AG04450 (cell line): ENCODE results near the gene IMPDH1. TPM values are rescaled to one million over a fixed set of nuclear protein-coding genes. Genes with fewer than 3 reads are reported as not detected.

Experiments used
- CTCF ChIA-PET: fragments of 300-600, 350-600 bp; formaldehyde crosslinking; extraction: SDS; loops from one replicate; lab custom pipeline; 2022; ENCODE audit warnings: antibody characterized with exemption, inconsistent platforms; lab: Charles Lee
- POLR2A ChIA-PET: fragments of 350-600 bp; formaldehyde crosslinking; extraction: SDS; loops from one replicate; lab custom pipeline; 2021; ENCODE audit warnings: antibody characterized with exemption, inconsistent platforms; lab: Yijun Ruan, JAX
- DNase-seq: peaks from one replicate; pipeline ENCODE4 v3.0.0-alpha.2; 2011; ENCODE audit warnings: low read depth, low spot score
- H3K27ac ChIP-seq: one replicate; pipeline ENCODE4 v1.5.1; 2012; ENCODE audit warnings: low read depth, low read length, control low read depth
- H3K27me3 ChIP-seq: one replicate; pipeline ENCODE4 v1.6.0; 2012; ENCODE audit warnings: low read length; ENCODE audit not compliant: control insufficient read depth, insufficient read depth
- H3K4me3 ChIP-seq: 2 replicates; pipeline ENCODE4 v1.5.1; 2011; ENCODE audit warnings: mild to moderate bottlenecking, low read depth, low read length, control low read depth
- H3K9me3 ChIP-seq: 2 replicates; pipeline ENCODE4 v1.5.1; 2012; ENCODE audit warnings: low read length; ENCODE audit not compliant: control insufficient read depth, insufficient read depth
- CTCF ChIP-seq: IDR thresholded peaks from 2 replicates; pipeline ENCODE4 v1.5.1; 2011; ENCODE audit warnings: low read depth, low read length, control low read depth, inconsistent platforms
- polyA plus RNA-seq: library from polyadenylated mRNA; depleted of rRNA; stranded (reverse); fragments of >200 nt; gene quantifications from 2 replicates; pipeline ENCODE4 v1.2.3, GENCODE V29; 2011

The IMPDH1 gene
- polyA plus RNA-seq, 1 experiment: 43.8 TPM

- TF ChIP-seq CTCF: no peak
- ChIA-PET CTCF (interaction anchor here (1.1 to 4.7 kb wide), 3 partner anchors 9 to 32 kb away, joined by 4 to 34 read pairs (median 4); no protein-coding TSS in a partner anchor), POLR2A (no interaction called here)
- DNase-seq: no peak
- Histone ChIP-seq H3K4me3 (no peak overlapping the region), H3K27ac (no peak overlapping the region), H3K9me3 (no peaks in the 10 kb centered on the region), H3K27me3 (peaks cover 73% of the 10 kb centered on the region)
Measured at GRCh38 chr7:128356546-128357216, 53.1 kb downstream of the IMPDH1 start.

- DNase-seq: no peak
- no peak overlapping the region for H3K4me3 ChIP-seq
- peaks cover 74% of the 10 kb centered on the region for H3K27me3 ChIP-seq
- POLR2A ChIA-PET: no interaction called here
- TF ChIP-seq CTCF: no peak
- H3K27ac ChIP-seq: no peak overlapping the region
- no peaks in the 10 kb centered on the region; the same call in 1 of the 2 replicates for H3K9me3 ChIP-seq
- CTCF ChIA-PET: interaction anchor here (1.0 to 1.4 kb wide), 3 partner anchors 34 to 44 kb away, joined by 6 to 12 read pairs (median 6); no protein-coding TSS in a partner anchor
Measured at GRCh38 chr7:128353610-128354009, 56.2 kb downstream of the IMPDH1 start.

GRCh38 chr7:128353189-128353588, 56.6 kb downstream of the IMPDH1 start:
- Histone ChIP-seq H3K9me3 (no peaks in the 10 kb centered on the region; the same call in 1 of the 2 replicates), H3K27ac (no peak overlapping the region), H3K4me3 (no peak overlapping the region), H3K27me3 (peaks cover 74% of the 10 kb centered on the region)
- no peak for TF ChIP-seq CTCF
- ChIA-PET CTCF (interaction anchor here (0.6 to 1.4 kb wide), 4 partner anchors 26 to 45 kb away, joined by 6 to 12 read pairs (median 8); no protein-coding TSS in a partner anchor), POLR2A (no interaction called here)
- DNase-seq: no peak

- CTCF ChIA-PET: interaction anchor here (0.6 to 1.4 kb wide), 4 partner anchors 25 to 45 kb away, joined by 6 to 12 read pairs (median 8); no protein-coding TSS in a partner anchor
- Histone ChIP-seq H3K27me3 (peaks cover 73% of the 10 kb centered on the region), H3K9me3 (no peaks in the 10 kb centered on the region; the same call in 1 of the 2 replicates), H3K27ac (no peak overlapping the region), H3K4me3 (no peak overlapping the region)
- POLR2A ChIA-PET: no interaction called here
- no peak for TF ChIP-seq CTCF
- DNase-seq: no peak
Measured at GRCh38 chr7:128352636-128353035, 57.1 kb downstream of the IMPDH1 start.

- Histone ChIP-seq H3K27me3 (peaks cover 68% of the 10 kb centered on the region), H3K9me3 (no peaks in the 10 kb centered on the region; the same call in 1 of the 2 replicates), H3K4me3 (no peak overlapping the region), H3K27ac (no peak overlapping the region)
- peak; percentile 40 for TF ChIP-seq CTCF
- ChIA-PET CTCF (interaction anchor here (1.4 kb wide), 2 partner anchors 35 to 37 kb away, joined by 6 to 12 read pairs; no protein-coding TSS in a partner anchor), POLR2A (no interaction called here)
- no peak for DNase-seq
Measured at GRCh38 chr7:128352153-128352537, 57.6 kb downstream of the IMPDH1 start.
